Thyroid gland (tissue), 4 donors: ENCODE measurements around the gene SLC35B3.

Source experiments
- POLR2A ChIP-seq, 2 donors: fragments of 450-650 bp; IDR thresholded peaks; one replicate each; pipeline ENCODE4 v1.6.1; 2017; ENCODE audit warnings: antibody characterized with exemption in 2 of 2, mild to moderate bottlenecking in 2 of 2, moderate library complexity in 1 of 2
- TF ChIP-seq, protein P1 (sequence below), 6 experiments: fragments of 200-600 bp in 3 of 6; fragments of 450-650 bp in 3 of 6; sonication (generic) in 3 of 6; IDR thresholded peaks; one replicate each; pipeline ENCODE4 v1.5.1; 2016 to 2019; ENCODE audit warnings: antibody characterized with exemption in 6 of 6, mild to moderate bottlenecking in 2 of 6, inconsistent platforms in 1 of 6, moderate library complexity in 1 of 6

DNA sequence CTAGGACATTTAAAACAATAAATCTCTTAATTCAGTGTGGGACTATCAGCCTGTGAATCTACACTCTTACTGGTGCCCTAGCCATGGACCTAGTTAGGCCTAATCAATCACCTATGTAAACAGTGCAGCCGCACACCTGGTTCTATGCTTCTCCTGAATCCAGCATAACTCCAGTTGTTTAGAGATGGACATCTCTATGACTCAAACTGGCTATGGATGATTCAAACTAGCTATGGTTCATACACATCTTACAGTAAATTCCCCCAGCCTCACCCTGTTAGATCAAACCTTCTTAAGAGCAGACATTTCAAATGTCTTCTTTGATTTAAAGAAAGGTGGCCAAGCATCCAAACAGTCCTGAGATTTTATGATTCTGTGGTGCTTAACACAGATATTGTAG lies 34.7 kb downstream of the SLC35B3 start:
- TF ChIP-seq, protein P1, sequence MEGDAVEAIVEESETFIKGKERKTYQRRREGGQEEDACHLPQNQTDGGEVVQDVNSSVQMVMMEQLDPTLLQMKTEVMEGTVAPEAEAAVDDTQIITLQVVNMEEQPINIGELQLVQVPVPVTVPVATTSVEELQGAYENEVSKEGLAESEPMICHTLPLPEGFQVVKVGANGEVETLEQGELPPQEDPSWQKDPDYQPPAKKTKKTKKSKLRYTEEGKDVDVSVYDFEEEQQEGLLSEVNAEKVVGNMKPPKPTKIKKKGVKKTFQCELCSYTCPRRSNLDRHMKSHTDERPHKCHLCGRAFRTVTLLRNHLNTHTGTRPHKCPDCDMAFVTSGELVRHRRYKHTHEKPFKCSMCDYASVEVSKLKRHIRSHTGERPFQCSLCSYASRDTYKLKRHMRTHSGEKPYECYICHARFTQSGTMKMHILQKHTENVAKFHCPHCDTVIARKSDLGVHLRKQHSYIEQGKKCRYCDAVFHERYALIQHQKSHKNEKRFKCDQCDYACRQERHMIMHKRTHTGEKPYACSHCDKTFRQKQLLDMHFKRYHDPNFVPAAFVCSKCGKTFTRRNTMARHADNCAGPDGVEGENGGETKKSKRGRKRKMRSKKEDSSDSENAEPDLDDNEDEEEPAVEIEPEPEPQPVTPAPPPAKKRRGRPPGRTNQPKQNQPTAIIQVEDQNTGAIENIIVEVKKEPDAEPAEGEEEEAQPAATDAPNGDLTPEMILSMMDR (IDR thresholded peaks at IDR 0.05): no peak
- TF ChIP-seq POLR2A (IDR thresholded peaks at IDR 0.05): no peak
